MG63 (cell line): ENCODE results near the gene SMAD4. TPM values are rescaled to one million over a fixed set of nuclear protein-coding genes. Genes with fewer than 3 reads are reported as not detected.

Experiments
- DNase-seq: peaks from one replicate; pipeline ENCODE4 v3.0.0-alpha.2; 2020
- H3K27me3 ChIP-seq: fragments of 250-450 bp; sonication (Bioruptor Pico); 2 replicates; pipeline ENCODE4 v1.5.1; 2020; ENCODE audit warnings: mild to moderate bottlenecking, moderate library complexity
- H3K36me3 ChIP-seq: fragments of 250-450 bp; sonication (Bioruptor Pico); 2 replicates; pipeline ENCODE4 v1.5.1; 2020; ENCODE audit warnings: mild to moderate bottlenecking, moderate library complexity
- H3K4me3 ChIP-seq: fragments of 250-450 bp; sonication (Bioruptor Pico); 2 replicates; pipeline ENCODE4 v1.5.1; 2020; ENCODE audit warnings: mild to moderate bottlenecking, moderate library complexity
- H3K9me3 ChIP-seq: fragments of 250-450 bp; sonication (Bioruptor Pico); 2 replicates; pipeline ENCODE4 v1.5.1; 2020; ENCODE audit warnings: mild to moderate bottlenecking, moderate library complexity
- total RNA-seq: library from RNA; depleted of rRNA; stranded (reverse); fragments of >200 nt; shearing (Covaris generic); gene quantifications from 2 replicates; pipeline ENCODE4 v1.2.3, GENCODE V29; 2014; ENCODE audit warnings: low replicate concordance

Gene SMAD4
- total RNA-seq, 1 experiment from 2014 or later = 58.6 TPM

DNA sequence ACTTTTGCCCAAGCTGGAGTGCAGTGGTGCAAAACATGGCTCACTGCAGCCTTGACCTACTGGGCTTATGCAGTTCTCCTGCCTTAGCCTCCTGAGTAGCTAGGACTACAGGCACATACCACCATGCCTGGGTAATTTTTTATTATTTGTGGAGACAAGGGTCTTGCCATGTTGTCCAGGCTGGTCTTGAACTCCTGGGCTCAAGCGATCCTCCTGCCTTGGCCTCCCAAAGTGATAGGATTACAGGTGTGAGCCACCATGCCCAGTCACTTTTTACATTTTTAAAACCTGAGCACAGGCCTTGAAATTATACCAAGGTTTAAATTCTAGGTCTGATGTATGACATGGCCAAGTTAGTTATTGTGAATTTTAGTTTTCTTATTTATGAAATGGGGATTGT, 18.2 kb downstream of the SMAD4 start:
- Histone ChIP-seq H3K4me3 (no peak overlapping the region), H3K36me3 (peaks cover 42% of the 10 kb centered on the region), H3K9me3 (no peaks in the 10 kb centered on the region), H3K27me3 (no peaks in the 10 kb centered on the region)
- DNase-seq = no peak

- peaks cover 48% of the 10 kb centered on the region for H3K36me3 ChIP-seq
- H3K4me3 ChIP-seq = no peak overlapping the region
- no peak for DNase-seq
- H3K27me3 ChIP-seq = no peaks in the 10 kb centered on the region
- H3K9me3 ChIP-seq = no peaks in the 10 kb centered on the region
These were observed 19.1 kb downstream of the SMAD4 start for GRCh38 chr18:51049137-51049536.

DNA sequence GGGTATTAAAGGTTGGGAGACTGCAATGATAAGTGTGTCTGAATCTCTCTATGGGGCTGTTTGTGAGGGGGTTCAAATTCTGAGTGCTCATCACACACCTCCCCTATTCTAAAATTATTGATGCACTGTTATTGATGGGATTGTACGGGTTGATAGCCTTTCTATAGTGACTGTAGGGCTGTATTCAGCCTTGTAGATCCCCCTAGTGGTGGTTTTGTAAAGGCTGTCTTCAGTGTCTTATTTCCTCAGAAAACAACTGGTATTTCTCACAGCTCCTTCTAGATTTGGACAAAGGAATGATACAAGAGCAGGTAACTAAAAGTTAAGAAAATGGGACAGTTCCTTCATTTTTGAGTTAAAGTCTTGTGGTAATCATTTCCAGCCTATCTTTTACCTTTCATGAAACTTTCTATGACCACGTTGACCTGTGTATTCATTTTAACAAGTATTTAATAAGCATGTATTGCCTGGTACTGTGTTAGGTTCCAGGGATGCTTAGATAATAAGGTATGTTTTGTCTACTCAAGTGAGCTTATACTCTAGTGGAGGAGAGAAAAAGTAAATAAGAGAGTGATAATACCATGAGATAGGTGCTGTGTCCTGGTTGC, 21.2 kb downstream of the SMAD4 start:
- H3K36me3 ChIP-seq = peaks cover 65% of the 10 kb centered on the region
- H3K9me3 ChIP-seq = no peaks in the 10 kb centered on the region
- DNase-seq = no peak
- no peaks in the 10 kb centered on the region for H3K27me3 ChIP-seq
- H3K4me3 ChIP-seq = no peak overlapping the region

- H3K9me3 ChIP-seq = no peaks in the 10 kb centered on the region
- H3K27me3 ChIP-seq = no peaks in the 10 kb centered on the region
- no peak overlapping the region for H3K4me3 ChIP-seq
- H3K36me3 ChIP-seq = peaks cover 58% of the 10 kb centered on the region
- no peak for DNase-seq
These were observed 23.8 kb downstream of the SMAD4 start for GRCh38 chr18:51053814-51054213.

DNA sequence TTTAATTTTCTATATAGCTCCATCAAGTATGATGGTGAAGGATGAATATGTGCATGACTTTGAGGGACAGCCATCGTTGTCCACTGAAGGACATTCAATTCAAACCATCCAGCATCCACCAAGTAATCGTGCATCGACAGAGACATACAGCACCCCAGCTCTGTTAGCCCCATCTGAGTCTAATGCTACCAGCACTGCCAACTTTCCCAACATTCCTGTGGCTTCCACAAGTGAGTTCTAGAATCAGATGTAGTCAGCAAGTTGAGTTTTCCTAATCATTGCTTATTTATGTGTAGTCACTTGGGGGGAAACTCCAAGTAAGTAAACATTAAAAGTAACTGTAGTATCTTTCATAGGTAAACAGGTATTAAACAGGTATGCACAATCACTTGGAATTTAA, 24.8 kb downstream of the SMAD4 start:
- Histone ChIP-seq H3K4me3 (no peak overlapping the region), H3K27me3 (no peaks in the 10 kb centered on the region), H3K9me3 (no peaks in the 10 kb centered on the region), H3K36me3 (peaks cover 58% of the 10 kb centered on the region)
- DNase-seq = no peak

GRCh38 chr18:51059969-51060368, 30.0 kb downstream of the SMAD4 start:
- Histone ChIP-seq H3K4me3 (no peak overlapping the region), H3K36me3 (peaks cover 67% of the 10 kb centered on the region), H3K27me3 (no peaks in the 10 kb centered on the region), H3K9me3 (no peaks in the 10 kb centered on the region)
- no peak for DNase-seq

GRCh38 chr18:51064256-51064655, 34.2 kb downstream of the SMAD4 start:
- peaks cover 73% of the 10 kb centered on the region for H3K36me3 ChIP-seq
- H3K4me3 ChIP-seq = no peak overlapping the region
- DNase-seq = no peak
- no peaks in the 10 kb centered on the region for H3K27me3 ChIP-seq
- no peaks in the 10 kb centered on the region for H3K9me3 ChIP-seq

DNA sequence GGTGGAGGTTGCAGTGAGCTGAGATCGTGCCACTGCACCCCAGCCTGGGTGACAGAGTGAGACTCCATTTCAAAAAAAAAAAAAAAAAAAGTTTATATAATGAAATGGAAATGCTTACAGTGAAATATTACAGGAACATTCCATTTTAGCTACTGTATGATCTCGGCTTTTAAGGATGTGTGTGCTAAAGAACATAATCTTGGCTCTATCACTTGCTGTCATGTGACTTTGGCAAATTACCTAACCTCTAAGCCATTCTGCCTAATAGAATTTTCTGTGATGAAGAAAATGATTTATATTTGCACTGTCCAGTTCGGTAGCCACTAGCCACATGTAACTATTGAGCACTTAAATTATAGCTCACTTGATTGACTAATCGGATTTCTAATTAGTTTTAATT, 36.3 kb downstream of the SMAD4 start:
- Histone ChIP-seq H3K36me3 (peaks cover 60% of the 10 kb centered on the region), H3K27me3 (no peaks in the 10 kb centered on the region)
- no peak for DNase-seq

GRCh38 chr18:51068105-51068504, 38.1 kb downstream of the SMAD4 start:
- Histone ChIP-seq H3K9me3 (no peaks in the 10 kb centered on the region), H3K4me3 (no peak overlapping the region), H3K36me3 (peaks cover 62% of the 10 kb centered on the region), H3K27me3 (no peaks in the 10 kb centered on the region)
- DNase-seq = no peak

More for the DNA sequence above, 36.3 kb downstream of the SMAD4 start:
- Histone ChIP-seq H3K4me3 (no peak overlapping the region), H3K9me3 (no peaks in the 10 kb centered on the region)

DNA sequence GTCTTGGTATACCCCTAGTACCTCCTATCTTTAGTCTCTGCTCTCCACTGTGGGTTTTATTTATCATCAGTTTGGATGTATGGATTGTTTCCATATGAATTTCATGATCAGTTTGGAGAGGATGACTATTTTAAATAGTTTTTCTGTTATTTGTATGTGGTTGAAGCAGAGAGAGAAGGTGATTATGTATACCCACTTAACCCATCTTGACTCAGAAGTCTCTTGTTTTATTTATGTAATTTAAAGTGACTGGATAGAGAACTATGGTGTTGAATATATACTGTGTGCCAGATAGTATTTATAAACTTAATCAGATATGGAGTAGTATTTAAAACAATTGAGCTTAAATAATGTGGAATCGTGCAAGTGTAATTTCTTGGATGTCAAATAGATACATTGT, 39.9 kb downstream of the SMAD4 start:
- Histone ChIP-seq H3K36me3 (peaks cover 55% of the 10 kb centered on the region), H3K27me3 (no peaks in the 10 kb centered on the region), H3K4me3 (no peak overlapping the region), H3K9me3 (no peaks in the 10 kb centered on the region)
- no peak for DNase-seq

DNA sequence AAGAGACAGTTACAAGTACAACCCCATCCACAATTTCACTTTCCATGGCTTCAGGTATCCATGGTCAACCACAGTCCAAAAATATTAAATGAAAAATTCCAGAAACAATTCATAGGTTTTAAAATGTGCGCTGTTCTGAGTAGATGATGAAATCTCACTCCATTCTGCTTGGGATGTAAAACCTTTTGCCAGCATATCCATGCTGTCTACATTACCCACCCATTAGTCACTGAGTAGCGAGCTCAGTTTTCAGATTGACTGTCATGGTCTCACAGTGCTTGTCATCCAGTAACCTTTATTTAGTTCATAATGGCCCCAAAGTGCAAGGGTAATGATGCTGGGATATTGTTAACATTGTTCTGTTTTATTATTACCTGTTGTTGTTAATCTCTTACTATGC, 40.5 kb downstream of the SMAD4 start:
- Histone ChIP-seq H3K9me3 (no peaks in the 10 kb centered on the region), H3K4me3 (no peak overlapping the region), H3K27me3 (no peaks in the 10 kb centered on the region), H3K36me3 (peaks cover 49% of the 10 kb centered on the region)
- peak; percentile 47 for DNase-seq

GRCh38 chr18:51072586-51073313, 42.7 kb downstream of the SMAD4 start:
- no peaks in the 10 kb centered on the region for H3K27me3 ChIP-seq
- peaks cover 47% of the 10 kb centered on the region for H3K36me3 ChIP-seq
- DNase-seq = no peak
- H3K9me3 ChIP-seq = no peaks in the 10 kb centered on the region
- no peak overlapping the region for H3K4me3 ChIP-seq

DNA sequence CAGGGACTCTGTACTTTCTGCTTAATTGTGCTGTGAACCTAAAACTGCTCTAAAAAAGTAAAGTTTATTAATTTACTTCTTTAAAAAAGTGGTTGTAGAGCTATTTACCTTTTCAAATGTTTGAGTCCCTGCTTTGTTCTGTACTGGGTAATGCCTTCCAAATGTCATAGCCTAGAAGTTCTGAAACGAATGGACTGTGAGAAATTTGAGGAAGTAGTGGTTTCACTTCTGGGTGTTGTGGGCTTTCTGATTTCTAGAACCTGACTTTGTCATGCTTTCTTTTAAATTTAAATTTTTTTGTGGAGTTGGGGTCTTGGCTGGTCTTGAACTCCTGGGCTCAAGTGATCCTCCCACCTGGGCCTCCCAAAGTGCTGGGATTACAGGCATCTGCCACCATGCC, 44.6 kb downstream of the SMAD4 start:
- peaks cover 48% of the 10 kb centered on the region for H3K36me3 ChIP-seq
- H3K4me3 ChIP-seq = no peak overlapping the region
- DNase-seq = no peak
- no peaks in the 10 kb centered on the region for H3K27me3 ChIP-seq
- no peaks in the 10 kb centered on the region for H3K9me3 ChIP-seq

DNA sequence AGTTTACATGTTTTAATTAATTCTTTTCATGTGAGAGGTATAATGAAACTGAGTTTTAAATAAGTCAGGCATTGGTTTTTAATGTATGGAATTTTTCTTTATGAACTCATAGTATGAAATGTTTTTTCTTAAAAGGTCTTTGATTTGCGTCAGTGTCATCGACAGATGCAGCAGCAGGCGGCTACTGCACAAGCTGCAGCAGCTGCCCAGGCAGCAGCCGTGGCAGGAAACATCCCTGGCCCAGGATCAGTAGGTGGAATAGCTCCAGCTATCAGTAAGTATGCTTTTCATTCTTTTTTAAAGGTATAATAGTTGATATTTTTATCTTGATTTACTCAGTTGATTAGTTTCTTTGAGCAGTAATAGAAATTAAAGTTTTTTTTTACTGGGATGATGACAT, 46.5 kb downstream of the SMAD4 start:
- no peaks in the 10 kb centered on the region for H3K27me3 ChIP-seq
- no peak for DNase-seq
- H3K4me3 ChIP-seq = no peak overlapping the region

GRCh38 chr18:51077217-51077616, 47.2 kb downstream of the SMAD4 start:
- Histone ChIP-seq H3K36me3 (peaks cover 57% of the 10 kb centered on the region), H3K4me3 (no peak overlapping the region)
- DNase-seq = no peak

More for the DNA sequence above, 46.5 kb downstream of the SMAD4 start:
- peaks cover 55% of the 10 kb centered on the region for H3K36me3 ChIP-seq
- H3K9me3 ChIP-seq = no peaks in the 10 kb centered on the region

DNA sequence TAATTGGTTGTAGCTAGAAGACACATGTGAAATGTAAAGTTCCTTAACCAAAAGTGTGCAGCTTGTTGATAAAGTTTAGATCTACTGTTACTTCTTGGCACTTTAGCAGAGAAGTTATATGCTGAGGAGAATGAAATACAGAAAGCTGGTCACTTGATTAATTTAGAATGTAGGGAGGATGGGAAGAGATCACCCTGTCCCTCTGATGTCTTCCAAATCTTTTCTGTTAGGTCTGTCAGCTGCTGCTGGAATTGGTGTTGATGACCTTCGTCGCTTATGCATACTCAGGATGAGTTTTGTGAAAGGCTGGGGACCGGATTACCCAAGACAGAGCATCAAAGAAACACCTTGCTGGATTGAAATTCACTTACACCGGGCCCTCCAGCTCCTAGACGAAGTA, 48.0 kb downstream of the SMAD4 start:
- Histone ChIP-seq H3K36me3 (peaks cover 57% of the 10 kb centered on the region), H3K4me3 (no peak overlapping the region), H3K27me3 (no peaks in the 10 kb centered on the region), H3K9me3 (no peaks in the 10 kb centered on the region)
- DNase-seq = no peak

More at GRCh38 chr18:51077217-51077616, 47.2 kb downstream of the SMAD4 start:
- Histone ChIP-seq H3K9me3 (no peaks in the 10 kb centered on the region), H3K27me3 (no peaks in the 10 kb centered on the region)

- Histone ChIP-seq H3K9me3 (no peaks in the 10 kb centered on the region; the same call in 1 of the 2 replicates), H3K36me3 (peaks cover 84% of the 10 kb centered on the region), H3K27me3 (no peaks in the 10 kb centered on the region), H3K4me3 (no peak overlapping the region)
- no peak for DNase-seq
These were observed 52.7 kb downstream of the SMAD4 start for GRCh38 chr18:51082571-51083267.
